Measurements from ENCODE around the gene NEK5.

NEK5 gene

DNA sequence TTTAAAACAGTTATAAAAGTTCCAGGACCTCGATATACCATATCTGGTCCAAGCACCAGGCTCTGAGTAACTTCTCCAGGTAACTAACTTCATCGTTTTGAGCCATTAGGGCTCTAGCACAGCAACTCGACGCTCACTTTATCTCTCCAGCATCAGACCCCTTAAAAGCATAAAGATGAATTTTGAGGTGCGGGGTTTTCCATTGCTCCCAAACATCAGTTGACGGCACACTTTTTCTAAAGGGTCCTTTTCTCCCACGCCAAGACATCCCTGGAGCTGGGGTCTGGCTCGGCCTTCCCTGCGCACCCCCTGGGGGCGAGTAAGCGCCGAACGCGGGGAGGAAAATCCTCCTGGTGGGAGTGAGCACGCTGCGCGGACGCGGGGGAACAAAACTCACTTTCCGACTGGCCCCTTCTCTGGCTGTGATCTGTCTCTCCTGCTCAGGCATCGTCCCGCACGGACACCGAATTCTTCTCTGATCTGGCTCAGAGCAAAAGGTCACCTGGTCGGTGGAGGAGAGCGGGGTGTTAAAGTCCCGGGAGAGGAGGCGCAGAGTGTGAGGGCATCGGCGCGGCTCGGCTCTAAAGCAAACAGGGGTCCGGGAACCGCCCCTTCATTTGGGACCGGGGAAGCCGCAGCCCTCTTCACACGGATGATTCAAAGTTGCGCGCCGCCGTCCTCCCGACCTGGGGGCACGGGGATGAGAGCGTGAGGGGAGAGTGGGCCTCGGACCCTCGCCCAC lies 117.8 kb downstream of the NEK5 start, which contains the start of gene ATP7B:
Gene ATP7B (minus strand): TSS at position 561 of the 742 bp plus-strand sequence. CDS start 113 bp downstream, at position 448.
- DNase-seq (ENCODE audit: low read depth in 3 of 3) = peak in 2 of 3 donors; percentile 3 to 14

DNA sequence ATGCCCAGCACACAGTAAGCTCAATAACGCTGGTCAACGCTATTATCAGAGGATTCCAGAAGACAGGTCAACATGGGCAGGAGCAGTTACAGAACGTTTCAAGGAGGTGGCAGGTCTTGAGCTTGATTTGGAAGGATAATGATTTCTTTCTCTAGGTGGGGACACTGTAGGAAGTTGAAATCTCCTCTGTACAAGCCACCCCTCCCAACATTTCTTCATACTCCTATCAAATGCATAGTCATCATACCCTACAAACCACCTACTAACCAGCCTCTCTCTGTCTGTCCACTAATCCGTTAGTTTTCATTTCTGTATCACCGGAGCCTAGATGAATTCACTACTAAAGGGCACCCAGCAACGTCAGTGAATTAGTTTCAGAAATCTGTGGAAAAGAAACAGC lies 118.9 kb downstream of the NEK5 start:
- no peak for DNase-seq (ENCODE audit: low read depth in 3 of 3)

DNA sequence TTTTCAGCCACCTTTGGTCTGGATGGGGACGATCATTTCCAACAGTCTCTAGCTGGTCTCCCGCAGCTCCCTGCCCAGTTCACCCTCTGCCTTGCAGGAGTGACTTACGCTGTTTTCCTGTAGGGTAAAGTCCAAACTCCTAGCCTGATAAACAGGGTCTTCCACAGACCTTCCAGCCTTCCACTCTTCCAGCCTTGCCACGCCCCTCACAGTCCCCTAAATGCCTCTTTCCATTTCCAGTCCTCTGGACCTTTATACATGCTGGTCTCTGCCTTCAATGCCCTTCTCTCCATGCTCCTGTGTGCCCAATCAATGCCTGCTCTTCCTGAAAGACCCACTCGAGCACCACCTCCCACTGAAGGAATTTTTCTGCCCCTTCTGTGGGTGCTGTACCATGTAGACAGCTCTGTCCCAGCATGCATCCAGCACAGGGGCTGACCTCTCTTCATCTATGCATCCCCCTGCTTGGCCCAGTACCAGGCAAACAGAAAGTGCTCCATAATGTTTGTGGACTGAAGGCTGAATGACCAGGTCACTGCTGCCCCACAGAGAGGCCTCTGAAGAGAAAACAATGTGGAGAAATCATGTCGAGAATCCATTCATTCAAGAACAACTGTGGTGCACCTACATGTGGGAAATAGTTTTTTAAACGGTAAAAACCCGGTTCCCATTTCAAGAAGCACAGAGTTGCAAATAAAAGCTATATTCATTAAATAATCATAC lies 122.2 kb downstream of the NEK5 start:
- no peak for DNase-seq (ENCODE audit: low read depth in 3 of 3)

GRCh38 chr13:52005841-52006522 lies 122.9 kb downstream of the NEK5 start:
- DNase-seq (ENCODE audit: low read depth in 3 of 3) = no peak

DNA sequence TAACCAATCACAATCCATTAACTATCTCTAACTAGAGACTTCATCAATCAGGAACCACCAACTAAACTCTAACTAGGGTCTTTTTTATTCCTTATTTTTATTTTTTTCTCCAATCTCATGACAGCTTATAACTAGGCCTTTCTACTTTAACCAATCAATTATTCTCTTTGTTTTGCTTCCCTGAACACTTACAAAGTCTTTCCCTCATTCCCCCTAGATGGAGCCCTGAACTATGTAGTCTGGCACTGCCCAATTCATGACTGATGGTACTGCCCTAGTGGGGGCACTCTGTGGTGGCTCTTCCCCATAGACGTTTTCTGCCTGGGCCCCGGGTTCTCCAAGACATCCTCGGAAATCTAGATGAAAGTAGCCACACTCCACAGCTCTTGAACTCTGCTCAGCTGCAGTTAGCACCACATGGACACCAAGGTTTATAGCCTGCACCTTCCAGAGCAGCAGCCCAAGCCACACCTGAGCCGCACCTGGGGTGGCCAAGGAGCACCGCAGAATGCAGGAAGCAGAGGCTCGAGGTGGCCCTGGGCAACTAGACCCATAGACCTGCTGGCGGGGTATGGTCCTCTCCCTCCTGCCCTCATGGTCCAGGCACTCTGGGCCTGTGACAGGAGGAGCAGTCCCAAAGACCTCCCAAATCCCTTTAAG lies 124.2 kb downstream of the NEK5 start:
- no peak for DNase-seq (ENCODE audit: low read depth in 3 of 3)

- no peak for DNase-seq (ENCODE audit: low read depth in 3 of 3)
Observed at GRCh38 chr13:52003541-52003940, 125.3 kb downstream of the NEK5 start.

GRCh38 chr13:52002361-52002760 lies 126.5 kb downstream of the NEK5 start:
- DNase-seq (ENCODE audit: low read depth in 3 of 3) = no peak

DNA sequence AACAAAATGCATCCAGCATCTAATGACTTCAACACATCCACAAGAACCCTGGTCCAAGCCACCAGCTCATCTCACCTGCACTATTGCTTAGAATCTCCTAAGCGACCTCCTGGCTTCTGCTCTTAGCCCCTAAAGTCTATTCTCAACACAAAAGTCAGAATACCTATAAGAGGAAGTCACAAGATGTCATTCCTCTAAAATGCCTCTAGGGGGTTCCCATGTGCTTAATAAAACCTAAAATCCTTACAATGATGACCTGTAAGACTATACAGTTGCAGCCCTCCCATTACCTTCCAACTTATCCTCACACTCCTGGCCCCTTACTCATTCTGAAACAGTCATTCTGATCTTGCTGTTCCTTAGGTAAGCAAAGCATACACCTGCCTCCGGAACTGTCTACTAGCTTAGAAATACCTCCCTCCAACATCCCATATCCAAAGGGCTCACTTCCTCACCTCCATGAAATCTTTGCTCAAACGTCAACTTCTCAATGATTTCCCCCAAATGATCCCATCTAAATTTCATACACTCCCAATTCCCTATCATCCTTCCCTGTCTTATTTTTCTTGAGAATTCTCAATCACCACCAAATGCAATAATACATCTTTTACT lies 127.6 kb downstream of the NEK5 start:
- DNase-seq (ENCODE audit: low read depth in 3 of 3) = no peak

DNA sequence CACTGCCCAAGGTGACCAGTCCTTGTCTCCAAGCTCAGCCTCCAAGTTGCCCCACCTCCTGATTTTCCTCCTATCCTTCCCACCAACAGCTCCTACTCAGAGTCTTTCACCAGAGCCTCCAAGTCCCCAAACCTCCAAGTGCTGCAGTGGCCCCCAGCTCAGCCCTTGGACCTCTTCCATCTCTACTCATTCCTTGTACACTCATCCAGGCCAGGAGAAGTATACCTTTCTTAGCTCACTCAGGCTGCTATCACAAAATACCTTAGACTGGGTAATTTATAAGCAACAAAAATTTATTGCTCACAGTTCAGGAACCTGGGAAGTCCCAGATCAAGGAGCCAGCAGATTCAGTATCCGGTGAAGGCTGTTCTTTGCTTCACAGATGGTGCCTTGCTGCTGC lies 129.0 kb downstream of the NEK5 start:
- DNase-seq (ENCODE audit: low read depth in 3 of 3) = no peak

- DNase-seq (ENCODE audit: low read depth in 3 of 3) = no peak
Observed at GRCh38 chr13:51999510-51999911, 129.4 kb downstream of the NEK5 start.

- DNase-seq (ENCODE audit: low read depth in 3 of 3) = no peak
Observed at GRCh38 chr13:51998723-51999509, 130.0 kb downstream of the NEK5 start.

DNA sequence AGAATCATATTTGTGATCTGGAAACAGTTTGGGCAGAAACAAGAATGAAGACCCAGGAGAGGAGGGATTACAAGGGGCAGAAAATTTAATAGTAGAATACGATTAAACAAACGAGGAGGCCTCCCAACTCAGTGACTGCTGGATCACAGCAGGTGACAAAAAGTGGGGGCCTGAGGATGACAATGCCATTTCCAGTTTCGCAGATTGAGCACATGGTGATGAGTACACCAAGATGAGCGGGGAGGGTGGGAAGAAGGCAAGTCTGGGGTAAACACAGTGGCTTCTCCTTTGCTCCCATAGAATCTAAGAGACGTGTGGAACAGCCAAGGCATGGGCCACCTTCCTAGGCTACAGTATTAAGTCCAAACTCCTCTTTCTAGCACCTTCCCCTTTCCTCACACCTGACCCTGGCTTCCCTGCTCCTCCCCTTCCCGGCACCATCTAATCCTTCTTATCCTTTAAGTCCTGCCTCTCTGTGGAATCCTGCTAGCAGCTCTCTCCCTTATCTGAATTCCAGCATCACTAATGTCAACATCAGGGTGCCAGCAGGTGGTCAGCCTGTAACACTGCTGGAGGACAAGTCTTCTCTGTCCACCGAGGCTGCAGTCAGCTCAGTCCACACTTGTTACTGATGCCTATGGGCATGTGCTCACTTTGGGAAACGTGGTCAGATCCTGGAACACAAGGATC lies 131.1 kb downstream of the NEK5 start:
- DNase-seq (ENCODE audit: low read depth in 3 of 3) = no peak

DNA sequence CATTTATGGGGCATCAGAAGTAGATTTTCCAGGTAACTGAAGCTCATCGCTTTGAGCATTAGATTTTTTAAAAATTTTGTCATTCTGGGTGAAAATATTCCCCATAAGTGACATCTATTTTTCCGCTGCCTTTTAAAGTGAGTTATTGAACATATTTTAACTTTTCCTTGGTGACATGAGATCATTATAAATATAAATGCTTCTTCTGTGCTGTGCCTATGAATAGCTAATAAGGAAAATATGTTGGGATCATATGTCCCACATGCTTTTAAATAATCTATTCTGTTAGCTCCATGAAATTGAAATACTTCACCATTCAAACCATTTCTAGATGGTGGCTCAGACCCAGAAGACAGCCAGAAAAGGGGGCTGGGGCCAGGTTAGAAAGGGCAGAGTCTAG lies 131.7 kb downstream of the NEK5 start:
- DNase-seq (ENCODE audit: low read depth in 3 of 3) = no peak

DNA sequence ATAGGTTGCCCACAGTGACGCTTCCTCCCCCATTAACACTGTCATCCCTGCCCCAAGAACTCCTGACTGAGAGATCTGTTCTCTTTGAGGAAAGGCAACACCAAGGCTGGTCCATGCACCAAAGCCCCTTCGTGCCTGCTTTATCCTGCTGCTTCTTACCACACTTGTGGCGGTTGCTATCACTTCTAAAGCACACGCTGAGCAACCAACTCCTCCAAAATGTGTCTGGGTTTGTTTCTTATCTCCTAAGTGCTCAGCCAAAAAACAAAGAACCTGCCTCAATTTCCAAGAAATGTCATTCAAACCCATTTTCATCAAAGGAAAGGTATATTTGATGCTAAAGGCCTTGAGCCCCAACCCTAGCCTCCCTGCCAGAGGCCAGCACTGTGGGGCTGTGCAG lies 132.2 kb downstream of the NEK5 start:
- DNase-seq (ENCODE audit: low read depth in 3 of 3) = no peak

DNA sequence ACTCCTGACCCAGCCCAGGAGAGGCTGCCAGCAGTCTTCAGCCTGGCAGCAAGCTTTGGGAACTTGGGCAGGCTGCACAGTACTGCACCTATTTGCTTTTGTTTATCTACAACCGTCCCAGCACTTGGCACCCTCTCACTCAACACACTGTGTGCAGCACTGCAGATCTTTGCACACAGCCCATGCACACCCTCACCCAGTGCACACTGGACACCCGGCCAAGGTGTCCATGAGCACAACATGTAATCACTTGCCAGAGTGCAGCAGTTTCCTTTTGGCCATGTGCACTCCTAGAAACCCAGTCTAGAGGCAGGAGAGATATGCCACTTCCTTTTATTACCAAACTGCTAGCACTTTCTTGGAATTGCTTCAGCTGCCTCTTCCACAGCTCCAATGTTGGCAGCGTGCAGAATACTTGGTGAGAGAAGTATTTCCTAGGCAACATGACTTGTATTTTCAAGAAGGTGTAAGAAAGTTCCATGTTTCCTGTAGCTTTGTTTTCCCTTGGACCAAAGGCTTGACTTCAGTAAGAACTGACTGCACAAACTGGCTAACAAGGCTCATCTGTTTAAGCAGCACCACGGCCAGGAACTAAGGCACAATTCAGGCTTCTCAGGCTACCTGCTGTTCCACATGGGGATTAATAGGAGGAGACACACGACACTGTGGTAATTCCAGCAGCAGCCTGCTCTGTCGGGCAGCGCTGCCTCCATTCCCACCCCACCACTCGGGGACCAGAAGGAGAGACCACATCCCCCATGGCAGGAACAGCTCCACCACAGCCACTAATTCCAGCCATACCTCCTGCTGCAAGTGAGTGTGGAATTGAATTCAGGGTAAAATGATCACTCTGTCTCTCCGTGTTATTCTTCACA lies 133.0 kb downstream of the NEK5 start:
- no peak for DNase-seq (ENCODE audit: low read depth in 3 of 3)

GRCh38 chr13:51993713-51994112 lies 135.2 kb downstream of the NEK5 start:
- DNase-seq (ENCODE audit: low read depth in 3 of 3) = no peak

GRCh38 chr13:51988988-51989618 lies 139.8 kb downstream of the NEK5 start:
- DNase-seq (ENCODE audit: low read depth in 3 of 3) = no peak
